Activated T-helper 1 cell treated with Interleukin-2 at 50 U/mL for 16 hours (primary cell): Measurements from ENCODE around the gene UNC5B.

ENCODE experiments used
- DNase-seq: peaks from one replicate; pipeline ENCODE4 v3.0.0-alpha.2; 2020; ENCODE audit warnings: low read depth

The UNC5B gene

GRCh38 chr10:71321386-71321785 is 109.0 kb downstream of the UNC5B start:
- DNase-seq, result no peak

GRCh38 chr10:71323407-71323806 is 111.0 kb downstream of the UNC5B start:
- no peak for DNase-seq

- DNase-seq, result no peak
Observed at GRCh38 chr10:71324743-71325142, 112.4 kb downstream of the UNC5B start.

GRCh38 chr10:71325267-71325666 is 112.9 kb downstream of the UNC5B start:
- no peak for DNase-seq

- no peak for DNase-seq
Observed at GRCh38 chr10:71326464-71326881, 114.1 kb downstream of the UNC5B start.

- DNase-seq, result no peak
Observed at GRCh38 chr10:71330789-71331404, 118.5 kb downstream of the UNC5B start.

- DNase-seq, result no peak
Observed at GRCh38 chr10:71331736-71332135, 119.4 kb downstream of the UNC5B start.

GRCh38 chr10:71332466-71332865 is 120.1 kb downstream of the UNC5B start:
- no peak for DNase-seq

GRCh38 chr10:71333129-71333887 is 120.9 kb downstream of the UNC5B start:
- DNase-seq, result no peak

GRCh38 chr10:71334221-71334791 is 121.9 kb downstream of the UNC5B start:
- no peak for DNase-seq

- DNase-seq, result no peak
Observed at GRCh38 chr10:71335173-71335708, 122.9 kb downstream of the UNC5B start.

GRCh38 chr10:71336632-71337031 is 124.3 kb downstream of the UNC5B start:
- DNase-seq, result no peak

- no peak for DNase-seq
Observed at GRCh38 chr10:71337219-71337701, 124.9 kb downstream of the UNC5B start.

GRCh38 chr10:71338728-71339495 is 126.5 kb downstream of the UNC5B start:
- DNase-seq, result no peak

- no peak for DNase-seq
Observed at GRCh38 chr10:71339796-71340589, 127.6 kb downstream of the UNC5B start.

GRCh38 chr10:71342573-71343391 is 130.4 kb downstream of the UNC5B start:
- no peak for DNase-seq

GRCh38 chr10:71343392-71343773 is 131.0 kb downstream of the UNC5B start:
- no peak for DNase-seq

GRCh38 chr10:71344154-71344925 is 132.0 kb downstream of the UNC5B start:
- no peak for DNase-seq

- DNase-seq, result no peak
Observed at GRCh38 chr10:71344993-71345480, 132.7 kb downstream of the UNC5B start.

GRCh38 chr10:71345694-71346093 is 133.3 kb downstream of the UNC5B start:
- DNase-seq, result no peak
